A673 (cell line): ENCODE results near the gene ADGRL3. TPM values are rescaled to one million over a fixed set of nuclear protein-coding genes. Genes with fewer than 3 reads are reported as not detected.

ENCODE experiments used
- BruUV-seq: library from RNA; stranded (reverse); fragments of 400-500 nt; replicated peaks from 2 replicates; lab custom pipeline; 2021; lab: Mats Ljungman, UMichigan
- CTCF ChIA-PET: fragments of 300-600 bp; sonication (Branson Sonifier 250); formaldehyde crosslinking; loops from one replicate; lab custom pipeline; 2022; ENCODE audit warnings: antibody characterized with exemption; lab: Charles Lee
- POLR2A ChIA-PET: fragments of 300-600 bp; sonication (Branson Sonifier 250); formaldehyde crosslinking; loops from one replicate; lab custom pipeline; 2022; ENCODE audit warnings: antibody characterized with exemption; ENCODE audit not compliant: low non-redundant PET; lab: Charles Lee
- DNase-seq: peaks from one replicate; pipeline ENCODE4 v3.0.0-alpha.2; 2015; ENCODE audit warnings: low spot score
- H3K27ac ChIP-seq: fragments of 200-600 bp; sonication (generic); 2 replicates; pipeline ENCODE4 v1.5.1; 2016; ENCODE audit warnings: mixed run types, low read depth, mild to moderate bottlenecking, mixed read lengths, antibody characterized with exemption, low read length; ENCODE audit not compliant: poor library complexity, severe bottlenecking
- H3K27me3 ChIP-seq: fragments of 200-600 bp; sonication (generic); replicated peaks from 2 replicates; pipeline ENCODE4 v1.6.1; 2017; ENCODE audit warnings: mixed run types, low read depth, mild to moderate bottlenecking, mixed read lengths, antibody characterized with exemption, low read length; ENCODE audit not compliant: insufficient read depth, poor library complexity
- H3K36me3 ChIP-seq: fragments of 200-600 bp; sonication (generic); 2 replicates; pipeline ENCODE4 v1.6.1; 2016; ENCODE audit warnings: mixed run types, mild to moderate bottlenecking, mixed read lengths, antibody characterized with exemption, low read length; ENCODE audit not compliant: insufficient read depth, poor library complexity, severe bottlenecking
- H3K4me1 ChIP-seq: fragments of 200-600 bp; sonication (generic); 2 replicates; pipeline ENCODE4 v1.6.1; 2017; ENCODE audit warnings: mixed run types, mild to moderate bottlenecking, mixed read lengths, antibody characterized with exemption, low read length; ENCODE audit not compliant: insufficient read depth, poor library complexity, severe bottlenecking
- H3K4me3 ChIP-seq: fragments of 200-600 bp; sonication (generic); 2 replicates; pipeline ENCODE4 v1.5.1; 2016; ENCODE audit warnings: low read depth, mixed run types, mild to moderate bottlenecking, mixed read lengths, low read length; ENCODE audit not compliant: poor library complexity, severe bottlenecking
- H3K9me3 ChIP-seq: fragments of 200-600 bp; sonication (generic); 2 replicates; pipeline ENCODE4 v1.6.1; 2016; ENCODE audit warnings: mixed run types, low read depth, mild to moderate bottlenecking, mixed read lengths, antibody characterized with exemption, low read length; ENCODE audit not compliant: poor library complexity, severe bottlenecking
- CTCF ChIP-seq: fragments of 300-800, 200-600 bp; sonication (generic); conservative IDR thresholded peaks from 2 replicates; pipeline ENCODE4 v1.5.1; 2017; ENCODE audit warnings: low read depth, mild to moderate bottlenecking, antibody characterized with exemption, low read length, moderate library complexity, mixed read lengths
- EZH2 ChIP-seq: fragments of 200-600 bp; sonication (generic); IDR thresholded peaks from 2 replicates; pipeline ENCODE4 v1.6.1; 2017; ENCODE audit warnings: borderline replicate concordance, low read depth, mild to moderate bottlenecking, mixed read lengths, antibody characterized with exemption, low read length; ENCODE audit not compliant: poor library complexity, severe bottlenecking
- intact Hi-C: fragments of 100-400 bp; cut with micrococcal nuclease; formaldehyde crosslinking; loops from one replicate; pipeline ENCODE4 v1.10.0; 2022; ENCODE audit not compliant: unreplicated experiment
- total RNA-seq: library from RNA; stranded (reverse); gene quantifications from 2 replicates; pipeline ENCODE4 v1.2.3, GENCODE V29; 2021

Gene ADGRL3
- total RNA-seq, 1 experiment from 2014 or later = not detected

GRCh38 chr4:61891953-61892352 lies 691.8 kb downstream of the ADGRL3 start:
- no peak for DNase-seq
- intact Hi-C loops = no loop called here
- Histone ChIP-seq H3K4me1 (no peaks in the 10 kb centered on the region), H3K4me3 (no peak overlapping the region), H3K9me3 (no peaks in the 10 kb centered on the region), H3K27ac (no peak overlapping the region), H3K27me3 (no peaks in the 10 kb centered on the region), H3K36me3 (no peaks in the 10 kb centered on the region)
- ChIA-PET CTCF (no interaction called here), POLR2A (no interaction called here)
- no peak for TF ChIP-seq EZH2
- TF ChIP-seq CTCF = no peak
- BruUV-seq = no TSS peak

GRCh38 chr4:61896634-61897033 lies 696.5 kb downstream of the ADGRL3 start:
- TF ChIP-seq EZH2 (no peak), CTCF (no peak)
- H3K9me3 ChIP-seq = no peaks in the 10 kb centered on the region
- POLR2A ChIA-PET = no interaction called here
- BruUV-seq = no TSS peak
- H3K27ac ChIP-seq = no peak overlapping the region
- no peaks in the 10 kb centered on the region for H3K36me3 ChIP-seq
- H3K27me3 ChIP-seq = no peaks in the 10 kb centered on the region
- H3K4me1 ChIP-seq = no peaks in the 10 kb centered on the region
- no peak overlapping the region for H3K4me3 ChIP-seq
- DNase-seq = no peak
- intact Hi-C loops = no loop called here
- CTCF ChIA-PET = no interaction called here

- TF ChIP-seq EZH2 (no peak), CTCF (no peak)
- no TSS peak for BruUV-seq
- intact Hi-C loops = no loop called here
- H3K9me3 ChIP-seq = no peaks in the 10 kb centered on the region
- no peaks in the 10 kb centered on the region for H3K27me3 ChIP-seq
- no peak overlapping the region for H3K4me3 ChIP-seq
- no peaks in the 10 kb centered on the region for H3K4me1 ChIP-seq
- no peak overlapping the region for H3K27ac ChIP-seq
- ChIA-PET CTCF (no interaction called here), POLR2A (no interaction called here)
- DNase-seq = no peak
- no peaks in the 10 kb centered on the region for H3K36me3 ChIP-seq
Measured at GRCh38 chr4:61909031-61909430, 708.9 kb downstream of the ADGRL3 start.
